ENCODE data around the gene TES. TPM values are rescaled to one million over a fixed set of nuclear protein-coding genes. Genes with fewer than 3 reads are reported as not detected.

The TES gene
- total and polyA plus RNA-seq, 9 of the 15 experiments (the other 6 are each of a cell fraction or from before 2014, with no cell fraction given): 20.7 to 61.6 (median 53.8) TPM

- no peak for TF ChIP-seq SOX6 (IDR thresholded peaks at IDR 0.05)
- peak in 1 of 2 experiments; percentile 25; a peak in 2 of 4 replicates for TF ChIP-seq RAD21 (CRISPR knock-in tag; conservative IDR thresholded peaks at IDR 0.05 in 1 of 2, IDR thresholded peaks at IDR 0.05 in 1 of 2)
- no peaks in the 10 kb centered on the region for H3K9me1 ChIP-seq (ENCODE audit: control insufficient read depth, insufficient read depth, low read length)
- no peaks in the 10 kb centered on the region for H4K20me1 ChIP-seq (replicated peaks; ENCODE audit: control insufficient read depth, insufficient read depth, low read length)
- no peaks in the 10 kb centered on the region for H3K4me1 ChIP-seq (replicated peaks in 1 of 2; ENCODE audit: control insufficient read depth in 2 of 2, insufficient read depth in 2 of 2, low read length in 2 of 2)
- no peak for ATAC-seq
- H3K9ac ChIP-seq (ENCODE audit: insufficient read depth in 1 of 2, low read depth in 2 of 2, low read length in 2 of 2): no peak overlapping the region
- H3K36me3 ChIP-seq (ENCODE audit: control insufficient read depth, insufficient read depth, low read length): no peaks in the 10 kb centered on the region; the same call in 2 of the 3 replicates
- H3K79me2 ChIP-seq (ENCODE audit: control insufficient read depth, insufficient read depth, low read length): no peaks in the 10 kb centered on the region
- ChIA-PET CTCF (ENCODE audit: low intra/inter-chr PET ratio) (no interaction called here), POLR2A (interaction anchor here (0.6 to 1.1 kb wide), 2 partner anchors 255 to 261 kb away, joined by 4 to 5 read pairs; no protein-coding TSS in a partner anchor)
- 1% methylated on average over 3 of the region's 3 CpGs for WGBS (ENCODE audit: insufficient coverage, low coverage, missing lambda C conversion rate)
- H3K9me3 ChIP-seq (replicated peaks; ENCODE audit: control insufficient read depth, insufficient read depth, low read depth, low read length): no peaks in the 10 kb centered on the region
- FAIRE-seq: no peak
- H3K27me3 ChIP-seq (ENCODE audit: control insufficient read depth in 2 of 2, insufficient read depth in 2 of 2, low read length in 2 of 2): no peaks in the 10 kb centered on the region
- no peak overlapping the region for H3K27ac ChIP-seq (ENCODE audit: extremely low read depth, low read depth, low read length)
- BruUV-seq (replicated peaks): no TSS peak
- H3K4me2 ChIP-seq (ENCODE audit: insufficient read depth, low read length): no peak overlapping the region
- DNase-seq (ENCODE audit: extremely low read depth in 1 of 4, low spot score in 3 of 4): no peak
- in situ Hi-C loops (cut with MboI) (no loop called here), intact Hi-C loops (cut with micrococcal nuclease) (no loop called here)
- H2AFZ ChIP-seq (ENCODE audit: low read depth, low read length): no peak overlapping the region
- no peak overlapping the region for H3K4me3 ChIP-seq
These were observed 55.5 kb downstream of the TES start for GRCh38 chr7:116265881-116266280.

- POLR2A ChIA-PET: no interaction called here
These were observed 59.1 kb downstream of the TES start for GRCh38 chr7:116269466-116269865.

More at GRCh38 chr7:116269466-116269865, 59.1 kb downstream of the TES start:
- Histone ChIP-seq H3K4me3 (no peak overlapping the region), H3K9ac (ENCODE audit: insufficient read depth in 1 of 2, low read depth in 2 of 2, low read length in 2 of 2) (no peak overlapping the region), H3K27ac (ENCODE audit: extremely low read depth, low read depth, low read length) (no peak overlapping the region), H3K9me3 (replicated peaks; ENCODE audit: control insufficient read depth, insufficient read depth, low read depth, low read length) (no peaks in the 10 kb centered on the region), H4K20me1 (replicated peaks; ENCODE audit: control insufficient read depth, insufficient read depth, low read length) (no peaks in the 10 kb centered on the region), H3K36me3 (ENCODE audit: control insufficient read depth, insufficient read depth, low read length) (no peaks in the 10 kb centered on the region; the same call in 2 of the 3 replicates), H3K79me2 (ENCODE audit: control insufficient read depth, insufficient read depth, low read length) (no peaks in the 10 kb centered on the region), H3K4me1 (replicated peaks in 1 of 2; ENCODE audit: control insufficient read depth in 2 of 2, insufficient read depth in 2 of 2, low read length in 2 of 2) (no peaks in the 10 kb centered on the region), H3K4me2 (ENCODE audit: insufficient read depth, low read length) (no peak overlapping the region), H3K9me1 (ENCODE audit: control insufficient read depth, insufficient read depth, low read length) (no peaks in the 10 kb centered on the region), H2AFZ (ENCODE audit: low read depth, low read length) (no peak overlapping the region), H3K27me3 (ENCODE audit: control insufficient read depth in 2 of 2, insufficient read depth in 2 of 2, low read length in 2 of 2) (no peaks in the 10 kb centered on the region)
- intact Hi-C loops (cut with micrococcal nuclease): no loop called here
- no TSS peak for BruUV-seq (replicated peaks)
- CTCF ChIA-PET (ENCODE audit: low intra/inter-chr PET ratio): no interaction called here
- no peak for ATAC-seq
- in situ Hi-C loops (cut with MboI): no loop called here
- DNase-seq (ENCODE audit: extremely low read depth in 1 of 4, low spot score in 3 of 4): no peak
- WGBS (ENCODE audit: insufficient coverage, low coverage, missing lambda C conversion rate): under 1% methylated on average over 4 of the region's 4 CpGs
- TF ChIP-seq BRF2 (IDR thresholded peaks at IDR 0.05; ENCODE audit: borderline replicate concordance, insufficient read depth, insufficient read length): no peak
- no peak for FAIRE-seq

Measured in K562 (cell line).